ENCODE results near the gene TPST2.

TPST2 gene

DNA sequence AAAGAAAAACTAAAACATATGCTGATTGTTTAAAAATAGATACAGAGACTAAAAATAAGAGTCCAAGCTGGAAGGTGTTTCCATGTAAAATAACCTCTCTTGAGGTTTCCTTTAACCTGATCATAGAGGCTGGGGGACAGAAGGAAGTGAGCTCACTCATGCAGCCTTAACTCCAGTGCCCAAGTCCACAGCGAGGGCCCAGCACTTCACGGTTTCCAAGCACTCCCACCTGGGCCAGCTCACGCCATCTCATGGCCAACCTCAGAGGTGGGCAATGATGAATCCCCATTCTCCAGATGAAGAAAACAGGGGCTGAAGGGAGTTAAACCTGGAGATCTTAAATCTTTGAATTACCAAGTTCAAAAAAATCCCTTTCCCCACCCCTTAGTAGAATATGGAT lies 62.8 kb downstream of the TPST2 start:
- H3K36me3 Mint-ChIP-seq (ENCODE audit: low read depth): peaks cover 20% of the 10 kb centered on the region
- no peak overlapping the region for H3K27ac Mint-ChIP-seq
- H3K4me1 Mint-ChIP-seq: no peaks in the 10 kb centered on the region
- no peaks in the 10 kb centered on the region for H3K9me3 Mint-ChIP-seq
- H3K27me3 Mint-ChIP-seq (ENCODE audit: low read depth): no peaks in the 10 kb centered on the region
- no peak overlapping the region for H3K4me3 Mint-ChIP-seq
- TF ChIP-seq, protein P1, sequence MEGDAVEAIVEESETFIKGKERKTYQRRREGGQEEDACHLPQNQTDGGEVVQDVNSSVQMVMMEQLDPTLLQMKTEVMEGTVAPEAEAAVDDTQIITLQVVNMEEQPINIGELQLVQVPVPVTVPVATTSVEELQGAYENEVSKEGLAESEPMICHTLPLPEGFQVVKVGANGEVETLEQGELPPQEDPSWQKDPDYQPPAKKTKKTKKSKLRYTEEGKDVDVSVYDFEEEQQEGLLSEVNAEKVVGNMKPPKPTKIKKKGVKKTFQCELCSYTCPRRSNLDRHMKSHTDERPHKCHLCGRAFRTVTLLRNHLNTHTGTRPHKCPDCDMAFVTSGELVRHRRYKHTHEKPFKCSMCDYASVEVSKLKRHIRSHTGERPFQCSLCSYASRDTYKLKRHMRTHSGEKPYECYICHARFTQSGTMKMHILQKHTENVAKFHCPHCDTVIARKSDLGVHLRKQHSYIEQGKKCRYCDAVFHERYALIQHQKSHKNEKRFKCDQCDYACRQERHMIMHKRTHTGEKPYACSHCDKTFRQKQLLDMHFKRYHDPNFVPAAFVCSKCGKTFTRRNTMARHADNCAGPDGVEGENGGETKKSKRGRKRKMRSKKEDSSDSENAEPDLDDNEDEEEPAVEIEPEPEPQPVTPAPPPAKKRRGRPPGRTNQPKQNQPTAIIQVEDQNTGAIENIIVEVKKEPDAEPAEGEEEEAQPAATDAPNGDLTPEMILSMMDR (IDR thresholded peaks at IDR 0.05; ENCODE audit: unreplicated experiment in 3 of 3): no peak

DNA sequence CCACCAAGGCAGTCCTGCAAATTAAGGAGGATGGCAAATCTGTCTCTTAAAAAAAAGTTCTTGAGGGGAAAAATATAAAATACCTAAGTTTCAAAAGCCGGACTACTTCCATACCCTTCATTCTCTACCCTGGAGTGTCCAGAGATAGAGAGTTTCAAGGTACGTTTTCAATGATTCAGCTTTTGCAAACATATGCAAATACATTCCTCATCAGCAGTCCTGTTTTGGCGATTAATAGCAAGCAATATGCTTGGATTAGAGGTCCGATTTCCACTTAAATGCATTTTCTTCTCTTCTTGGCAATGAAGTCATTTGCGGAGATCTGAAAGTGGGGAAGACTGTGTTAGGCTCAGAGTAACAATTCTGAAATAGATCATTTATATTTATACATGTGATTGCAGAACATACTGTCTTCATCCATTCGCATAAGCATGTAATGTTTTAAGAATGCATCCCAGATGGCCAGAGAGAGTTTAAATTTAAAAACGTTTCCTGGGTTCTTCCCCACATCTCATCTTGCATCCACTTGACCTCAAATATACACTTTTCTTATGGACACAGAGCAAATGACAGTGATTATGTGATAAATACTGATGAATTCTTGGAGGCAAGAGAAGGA lies 63.9 kb downstream of the TPST2 start:
- no peaks in the 10 kb centered on the region for H3K4me1 Mint-ChIP-seq
- no peaks in the 10 kb centered on the region for H3K27me3 Mint-ChIP-seq (ENCODE audit: low read depth)
- no peak overlapping the region for H3K27ac Mint-ChIP-seq
- TF ChIP-seq, protein P1 (IDR thresholded peaks at IDR 0.05; ENCODE audit: unreplicated experiment in 3 of 3): no peak
- peaks cover 18% of the 10 kb centered on the region for H3K36me3 Mint-ChIP-seq (ENCODE audit: low read depth)
- H3K4me3 Mint-ChIP-seq: no peak overlapping the region
- H3K9me3 Mint-ChIP-seq: no peaks in the 10 kb centered on the region

GRCh38 chr22:26524870-26525269 lies 65.1 kb downstream of the TPST2 start:
- no peaks in the 10 kb centered on the region for H3K27me3 Mint-ChIP-seq (ENCODE audit: low read depth)
- H3K36me3 Mint-ChIP-seq (ENCODE audit: low read depth): peaks cover 11% of the 10 kb centered on the region
- peak overlapping the region in 1 of 3 experiments; percentile 15 for H3K27ac Mint-ChIP-seq
- no peaks in the 10 kb centered on the region for H3K9me3 Mint-ChIP-seq
- H3K4me3 Mint-ChIP-seq: no peak overlapping the region
- TF ChIP-seq, protein P1 (IDR thresholded peaks at IDR 0.05; ENCODE audit: unreplicated experiment in 3 of 3): no peak
- H3K4me1 Mint-ChIP-seq: no peaks in the 10 kb centered on the region

DNA sequence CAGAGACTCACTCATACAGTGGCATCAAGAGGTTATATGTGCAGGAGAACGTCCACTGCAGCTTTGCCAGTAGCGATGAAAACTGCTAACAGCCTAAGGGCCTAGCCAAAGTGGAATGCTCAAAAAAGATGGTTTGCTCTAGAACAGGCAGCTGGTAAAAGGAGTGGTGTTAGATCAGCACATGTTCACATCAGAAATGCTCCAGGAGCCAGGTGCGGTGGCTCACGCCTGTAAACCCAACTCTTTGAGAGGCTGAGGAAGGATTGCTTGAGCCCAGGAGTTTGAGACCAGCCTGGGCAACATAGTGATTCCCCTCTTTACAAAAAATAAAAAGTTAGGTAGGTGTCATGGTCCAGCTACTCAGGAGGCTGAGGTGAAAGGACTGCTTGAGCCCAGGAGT lies 67.3 kb downstream of the TPST2 start:
- H3K27ac Mint-ChIP-seq: no peak overlapping the region
- TF ChIP-seq, protein P1 (IDR thresholded peaks at IDR 0.05; ENCODE audit: unreplicated experiment in 3 of 3): no peak
- H3K4me1 Mint-ChIP-seq: no peaks in the 10 kb centered on the region
- H3K4me3 Mint-ChIP-seq: no peak overlapping the region
- no peaks in the 10 kb centered on the region for H3K9me3 Mint-ChIP-seq
- H3K36me3 Mint-ChIP-seq (ENCODE audit: low read depth): peaks cover 11% of the 10 kb centered on the region
- no peaks in the 10 kb centered on the region for H3K27me3 Mint-ChIP-seq (ENCODE audit: low read depth)

DNA sequence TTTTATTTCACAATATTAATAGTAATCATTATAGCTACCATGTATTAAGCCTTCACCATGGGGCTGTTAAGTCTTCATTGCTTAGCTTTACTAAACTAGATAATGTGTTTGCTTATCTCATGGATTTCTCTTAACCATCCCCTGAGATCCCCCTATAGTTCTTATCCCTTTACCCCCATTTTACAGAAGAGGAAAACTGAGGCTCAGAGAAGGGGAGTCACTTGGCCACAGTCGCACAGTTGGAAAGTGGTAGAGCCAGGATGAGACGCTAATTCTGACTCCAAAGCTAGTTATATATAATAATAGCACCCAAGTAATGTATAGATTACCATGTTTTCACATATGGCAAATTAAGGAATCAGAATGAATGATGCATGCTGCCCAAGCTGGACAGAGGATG lies 67.9 kb downstream of the TPST2 start:
- no peaks in the 10 kb centered on the region for H3K4me1 Mint-ChIP-seq
- H3K36me3 Mint-ChIP-seq (ENCODE audit: low read depth): peaks cover 11% of the 10 kb centered on the region
- H3K27ac Mint-ChIP-seq: no peak overlapping the region
- H3K27me3 Mint-ChIP-seq (ENCODE audit: low read depth): no peaks in the 10 kb centered on the region
- no peak overlapping the region for H3K4me3 Mint-ChIP-seq
- H3K9me3 Mint-ChIP-seq: no peaks in the 10 kb centered on the region
- TF ChIP-seq, protein P1 (IDR thresholded peaks at IDR 0.05; ENCODE audit: unreplicated experiment in 3 of 3): no peak

DNA sequence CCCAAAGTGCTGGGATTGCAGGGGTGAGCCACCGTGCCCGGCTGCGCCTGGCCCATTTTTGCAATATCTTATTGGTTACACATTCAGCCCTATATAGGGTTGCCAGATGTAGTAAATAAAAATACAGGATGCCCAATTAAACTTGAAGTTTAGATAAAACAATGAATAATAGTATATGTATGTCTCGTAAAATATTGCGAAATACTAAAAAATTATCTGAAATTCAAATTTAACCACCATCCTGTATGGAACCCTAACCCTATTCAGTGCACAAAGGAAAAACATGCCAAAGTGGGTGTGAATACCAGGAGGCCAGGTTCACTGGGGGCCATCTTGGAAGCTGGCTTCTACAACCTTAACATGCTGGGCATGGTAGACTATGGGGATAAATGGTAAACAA lies 72.5 kb downstream of the TPST2 start:
- Mint-ChIP-seq H3K9me3 (no peaks in the 10 kb centered on the region), H3K27me3 (ENCODE audit: low read depth) (no peaks in the 10 kb centered on the region), H3K4me3 (no peak overlapping the region), H3K36me3 (ENCODE audit: low read depth) (no peaks in the 10 kb centered on the region), H3K27ac (no peak overlapping the region), H3K4me1 (peaks cover 19% of the 10 kb centered on the region)
- TF ChIP-seq, protein P1 (IDR thresholded peaks at IDR 0.05; ENCODE audit: unreplicated experiment in 3 of 3): no peak

All from nephron (organoid).